ENCODE data around the gene CCNY. TPM values are rescaled to one million over a fixed set of nuclear protein-coding genes. Genes with fewer than 3 reads are reported as not detected.

CCNY gene
- total RNA-seq, 3 donors from 2014 or later (not counting 1 experiment from before 2014, with no cell fraction given), result 71.0 to 87.2 (median 74.3) TPM

- H3K27ac Mint-ChIP-seq, result peak overlapping the region; percentile 27 to 67
- Histone ChIP-seq H3K36me3 (ENCODE audit: control insufficient read depth, insufficient read depth, low read length) (no peaks in the 10 kb centered on the region), H3K4me3 (ENCODE audit: low read length) (no peak overlapping the region), H3K4me1 (ENCODE audit: control insufficient read depth, insufficient read depth, low read length) (peaks cover 25% of the 10 kb centered on the region), H3K27me3 (ENCODE audit: control insufficient read depth, insufficient read depth, low read length) (no peaks in the 10 kb centered on the region), H3K27ac (ENCODE audit: low read length) (no peak overlapping the region), H3K9me3 (ENCODE audit: control insufficient read depth, insufficient read depth, low read length) (no peaks in the 10 kb centered on the region)
- peaks cover 45% of the 10 kb centered on the region in 2 donors for H3K4me1 Mint-ChIP-seq
- H3K9me3 Mint-ChIP-seq, result no peaks in the 10 kb centered on the region
- no peaks in the 10 kb centered on the region for H3K36me3 Mint-ChIP-seq
- ATAC-seq, result peak; percentile 44 to 86 (median 80)
- TF ChIP-seq, protein P1, sequence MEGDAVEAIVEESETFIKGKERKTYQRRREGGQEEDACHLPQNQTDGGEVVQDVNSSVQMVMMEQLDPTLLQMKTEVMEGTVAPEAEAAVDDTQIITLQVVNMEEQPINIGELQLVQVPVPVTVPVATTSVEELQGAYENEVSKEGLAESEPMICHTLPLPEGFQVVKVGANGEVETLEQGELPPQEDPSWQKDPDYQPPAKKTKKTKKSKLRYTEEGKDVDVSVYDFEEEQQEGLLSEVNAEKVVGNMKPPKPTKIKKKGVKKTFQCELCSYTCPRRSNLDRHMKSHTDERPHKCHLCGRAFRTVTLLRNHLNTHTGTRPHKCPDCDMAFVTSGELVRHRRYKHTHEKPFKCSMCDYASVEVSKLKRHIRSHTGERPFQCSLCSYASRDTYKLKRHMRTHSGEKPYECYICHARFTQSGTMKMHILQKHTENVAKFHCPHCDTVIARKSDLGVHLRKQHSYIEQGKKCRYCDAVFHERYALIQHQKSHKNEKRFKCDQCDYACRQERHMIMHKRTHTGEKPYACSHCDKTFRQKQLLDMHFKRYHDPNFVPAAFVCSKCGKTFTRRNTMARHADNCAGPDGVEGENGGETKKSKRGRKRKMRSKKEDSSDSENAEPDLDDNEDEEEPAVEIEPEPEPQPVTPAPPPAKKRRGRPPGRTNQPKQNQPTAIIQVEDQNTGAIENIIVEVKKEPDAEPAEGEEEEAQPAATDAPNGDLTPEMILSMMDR (IDR thresholded peaks at IDR 0.05), result no peak
- DNase-seq, result no peak
- no peaks in the 10 kb centered on the region for H3K27me3 Mint-ChIP-seq (ENCODE audit: low read depth in 2 of 2)
- H3K4me3 Mint-ChIP-seq, result no peak overlapping the region
- 60% methylated on average over 2 of the region's 2 CpGs for WGBS (ENCODE audit: insufficient coverage)
- intact Hi-C loops (cut with micrococcal nuclease), result no loop called here
Observed at GRCh38 chr10:35409094-35409582, 72.8 kb downstream of the CCNY start.

- Histone ChIP-seq H3K4me1 (ENCODE audit: control insufficient read depth, insufficient read depth, low read length) (peaks cover 32% of the 10 kb centered on the region), H3K4me3 (ENCODE audit: low read length) (no peak overlapping the region), H3K9me3 (ENCODE audit: control insufficient read depth, insufficient read depth, low read length) (no peaks in the 10 kb centered on the region), H3K27ac (ENCODE audit: low read length) (no peak overlapping the region), H3K27me3 (ENCODE audit: control insufficient read depth, insufficient read depth, low read length) (no peaks in the 10 kb centered on the region), H3K36me3 (ENCODE audit: control insufficient read depth, insufficient read depth, low read length) (no peaks in the 10 kb centered on the region)
- Mint-ChIP-seq H3K9me3 (no peaks in the 10 kb centered on the region), H3K36me3 (no peaks in the 10 kb centered on the region), H3K27ac (peak overlapping the region in 1 of 2 donors; percentile 67), H3K4me1 (peaks cover 51 to 52% of the 10 kb centered on the region in 2 donors), H3K4me3 (no peak overlapping the region), H3K27me3 (ENCODE audit: low read depth in 2 of 2) (no peaks in the 10 kb centered on the region)
- no peak for DNase-seq
- TF ChIP-seq, protein P1 (IDR thresholded peaks at IDR 0.05), result no peak
- no peak for ATAC-seq
- WGBS (ENCODE audit: insufficient coverage), result 100% methylated on average over 1 of the region's 1 CpG
- intact Hi-C loops (cut with micrococcal nuclease), result no loop called here
Observed at GRCh38 chr10:35409808-35410207, 73.5 kb downstream of the CCNY start.

DNA sequence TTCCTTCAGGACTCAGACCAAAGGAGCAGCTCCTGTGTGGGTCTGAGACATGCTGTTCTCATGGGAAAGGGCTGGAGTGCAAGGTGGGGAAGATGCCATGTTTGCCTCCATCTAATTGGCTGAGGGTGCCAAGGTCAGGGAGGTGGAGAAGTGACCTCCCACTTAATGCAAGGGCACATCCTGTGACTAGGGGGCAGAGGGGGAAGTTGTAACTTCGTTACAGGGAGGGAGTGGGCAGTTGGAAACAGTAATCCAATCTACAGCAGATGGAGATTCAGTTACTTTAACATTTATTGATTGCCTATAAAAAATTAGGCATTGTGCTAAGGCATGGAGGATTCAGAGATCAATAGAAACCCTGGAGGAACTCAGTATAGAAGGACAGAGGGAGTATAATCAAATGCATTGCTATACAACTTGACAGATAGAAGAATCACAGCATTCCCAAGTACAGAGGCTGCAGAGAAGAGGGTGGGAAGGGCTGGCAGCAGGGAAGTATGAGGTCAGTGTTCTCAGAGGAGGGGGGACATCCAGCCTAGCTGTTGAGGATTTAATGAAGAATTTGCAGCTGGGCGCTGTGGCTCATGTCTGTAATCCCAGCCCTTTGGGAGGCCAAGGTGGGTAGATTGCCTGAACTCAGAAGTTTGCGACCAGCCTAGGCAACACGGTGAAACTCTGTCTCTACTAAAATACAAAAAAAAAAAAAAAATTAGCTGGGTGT, 75.9 kb downstream of the CCNY start:
- peaks cover 72% of the 10 kb centered on the region in 2 donors for H3K4me1 Mint-ChIP-seq
- no peak overlapping the region for H3K27ac ChIP-seq (ENCODE audit: low read length)

More for the DNA sequence above, 75.9 kb downstream of the CCNY start:
- Histone ChIP-seq H3K9me3 (ENCODE audit: control insufficient read depth, insufficient read depth, low read length) (no peaks in the 10 kb centered on the region), H3K27me3 (ENCODE audit: control insufficient read depth, insufficient read depth, low read length) (no peaks in the 10 kb centered on the region), H3K36me3 (ENCODE audit: control insufficient read depth, insufficient read depth, low read length) (no peaks in the 10 kb centered on the region), H3K4me3 (ENCODE audit: low read length) (no peak overlapping the region), H3K4me1 (ENCODE audit: control insufficient read depth, insufficient read depth, low read length) (peaks cover 38% of the 10 kb centered on the region)
- no peak overlapping the region for H3K4me3 Mint-ChIP-seq
- DNase-seq (no peak), ATAC-seq (no peak)
- TF ChIP-seq, protein P1 (IDR thresholded peaks at IDR 0.05), result no peak
- H3K27me3 Mint-ChIP-seq (ENCODE audit: low read depth in 2 of 2), result no peaks in the 10 kb centered on the region
- no peaks in the 10 kb centered on the region for H3K9me3 Mint-ChIP-seq
- H3K36me3 Mint-ChIP-seq, result no peaks in the 10 kb centered on the region
- H3K27ac Mint-ChIP-seq, result no peak overlapping the region
- intact Hi-C loops (cut with micrococcal nuclease), result no loop called here
- 72% methylated on average over 2 of the region's 4 CpGs for WGBS (ENCODE audit: insufficient coverage)
